Endothelial cell of umbilical vein (primary cell): ENCODE results near the gene QSOX2. TPM values are rescaled to one million over a fixed set of nuclear protein-coding genes. Genes with fewer than 3 reads are reported as not detected.

Experiments used
- BruUV-seq: library from RNA; stranded (reverse); fragments of 400-500 nt; replicated peaks from 2 replicates; lab custom pipeline; 2021; lab: Mats Ljungman, UMichigan
- CTCF ChIA-PET: fragments of 300-600, 350-600 bp; sonication (Branson Sonifier 250); formaldehyde crosslinking; loops from one replicate; lab custom pipeline; 2021; ENCODE audit warnings: antibody characterized with exemption, inconsistent platforms; lab: Charles Lee
- POLR2A ChIA-PET: fragments of 300-600, 350-600 bp; sonication (Branson Sonifier 250); formaldehyde crosslinking; loops from one replicate; lab custom pipeline; 2021; ENCODE audit warnings: antibody characterized with exemption, inconsistent platforms; lab: Charles Lee
- DNase-seq: peaks from one replicate; pipeline ENCODE4 v3.0.0-alpha.2; 2011; ENCODE audit warnings: low read depth, low spot score
- FAIRE-seq: peaks from 2 replicates; lab custom pipeline; 2011; peaks lifted over from hg19 to GRCh38; lab: Jason Lieb, UNC
- H2AFZ ChIP-seq: 2 replicates; pipeline ENCODE4 v1.6.0; 2012; ENCODE audit warnings: low read depth, low read length, control low read depth, inconsistent platforms
- H3K27ac ChIP-seq: 2 replicates; pipeline ENCODE4 v1.5.1; 2011; ENCODE audit warnings: low read depth, mild to moderate bottlenecking, control low read depth, low read length, moderate library complexity; ENCODE audit not compliant: insufficient read depth
- H3K27me3 ChIP-seq, 2 experiments: 2 replicates each; pipeline versions ENCODE4 v1.6.0 to v1.6.1; 2011; ENCODE audit warnings: low read length in 2 of 2, mixed read lengths in 1 of 2; ENCODE audit not compliant: control insufficient read depth in 2 of 2, insufficient read depth in 2 of 2
- H3K36me3 ChIP-seq, 2 experiments: 2 replicates in 1 of 2; 3 replicates in 1 of 2; pipeline ENCODE4 v1.5.1; 2011; ENCODE audit warnings: low read length in 2 of 2, mild to moderate bottlenecking in 1 of 2, moderate library complexity in 1 of 2; ENCODE audit not compliant: control insufficient read depth in 2 of 2, insufficient read depth in 2 of 2; ENCODE audit errors: extremely low read depth in 1 of 2
- H3K4me1 ChIP-seq: 3 replicates; pipeline ENCODE4 v1.5.1; 2011; ENCODE audit warnings: mild to moderate bottlenecking, low read length; ENCODE audit not compliant: control insufficient read depth, insufficient read depth; ENCODE audit errors: extremely low read depth
- H3K4me2 ChIP-seq: 2 replicates; pipeline ENCODE4 v1.6.1; 2011; ENCODE audit warnings: low read length, control low read depth, mixed read lengths; ENCODE audit not compliant: insufficient read depth
- H3K4me3 ChIP-seq, 3 experiments: fragments of 200-600 bp in 1 of 3; sonication (generic), shearing (Covaris generic) in 1 of 3; replicated peaks in 1 of 3; 2 replicates each; pipeline ENCODE4 v1.5.1; 2011 to 2016; ENCODE audit warnings: control low read depth in 3 of 3, low read length in 3 of 3, mild to moderate bottlenecking in 2 of 3, inconsistent platforms in 1 of 3, low read depth in 1 of 3, moderate library complexity in 1 of 3; ENCODE audit not compliant: insufficient read depth in 1 of 3
- H3K79me2 ChIP-seq: 2 replicates; pipeline ENCODE4 v1.6.0; 2012; ENCODE audit warnings: low read length, inconsistent platforms; ENCODE audit not compliant: control insufficient read depth, insufficient read depth
- H3K9ac ChIP-seq: replicated peaks from 2 replicates; pipeline ENCODE3; 2011; ENCODE audit warnings: low read length, control low read depth; ENCODE audit not compliant: insufficient read depth; ENCODE audit errors: extremely low read depth
- H3K9me1 ChIP-seq: replicated peaks from 3 replicates; pipeline ENCODE4 v1.6.0; 2011; ENCODE audit warnings: mild to moderate bottlenecking, low read length; ENCODE audit not compliant: control insufficient read depth, insufficient read depth; ENCODE audit errors: extremely low read depth
- H3K9me3 ChIP-seq: replicated peaks from 2 replicates; pipeline ENCODE4 v1.5.1; 2012; ENCODE audit warnings: low read length, inconsistent platforms; ENCODE audit not compliant: control insufficient read depth, insufficient read depth
- H4K20me1 ChIP-seq: replicated peaks from 2 replicates; pipeline ENCODE3; 2011; ENCODE audit warnings: mild to moderate bottlenecking, low read length; ENCODE audit not compliant: control insufficient read depth, insufficient read depth; ENCODE audit errors: extremely low read depth
- EZH2 ChIP-seq: IDR thresholded peaks from 2 replicates; pipeline ENCODE4 v1.6.1; 2012; ENCODE audit warnings: borderline replicate concordance, low read depth, mild to moderate bottlenecking, moderate library complexity, low read length, inconsistent platforms; ENCODE audit not compliant: severe bottlenecking
- FOS ChIP-seq: IDR thresholded peaks from 2 replicates; pipeline ENCODE4 v1.6.1; 2011; ENCODE audit warnings: mild to moderate bottlenecking, low read length, moderate library complexity, borderline replicate concordance; ENCODE audit not compliant: insufficient read depth
- GATA2 ChIP-seq: IDR thresholded peaks from 2 replicates; pipeline ENCODE4 v1.7.0; 2011; ENCODE audit warnings: low read depth, mild to moderate bottlenecking, moderate library complexity, mixed read lengths, low read length; ENCODE audit not compliant: insufficient read length, insufficient read depth
- JUN ChIP-seq: IDR thresholded peaks from 2 replicates; pipeline ENCODE4 v1.6.1; 2011; ENCODE audit warnings: borderline replicate concordance, low read depth; ENCODE audit not compliant: insufficient read length, insufficient read depth
- MYC ChIP-seq: IDR thresholded peaks from one replicate; pipeline ENCODE4 v1.6.1; 2011; ENCODE audit warnings: mild to moderate bottlenecking, low read depth, low read length
- POLR2A ChIP-seq: IDR thresholded peaks from 2 replicates; pipeline ENCODE4 v1.6.1; 2012; ENCODE audit warnings: low read depth, mild to moderate bottlenecking, control low read depth, low read length
- POLR2AphosphoS5 ChIP-seq: IDR thresholded peaks from 2 replicates; pipeline ENCODE4 v1.6.1; 2012; ENCODE audit warnings: low read depth, mild to moderate bottlenecking, control low read depth, low read length, moderate library complexity; ENCODE audit not compliant: insufficient read depth
- dilution Hi-C: fragments of 300-500 bp; cut with MboI; formaldehyde crosslinking; loops from one replicate; pipeline ENCODE4 v1.15.0; 2019; ENCODE audit warnings: low sequenced_read_pairs; ENCODE audit not compliant: extremely low pct_ligation_motif_present
- intact Hi-C: fragments of 100-400 bp; cut with micrococcal nuclease; formaldehyde crosslinking; loops from one replicate; pipeline ENCODE4 v1.10.0; 2022
- polyA plus RNA-seq, 4 experiments: library from polyadenylated mRNA; depleted of rRNA in 3 of 4; stranded (reverse) in 3 of 4; unstranded in 1 of 4; fragments of >200 nt; gene quantifications; 2 replicates each; pipeline versions ENCODE4 v1.2.1 to v1.2.3, GENCODE V29; 2011 to 2012; ENCODE audit warnings: missing spikeins in 1 of 4
- total RNA-seq: library from RNA; stranded (reverse); gene quantifications from 2 replicates; pipeline ENCODE4 v1.2.3, GENCODE V29; 2021
- TF ChIP-seq, protein P1 (sequence below), 2 donors: IDR thresholded peaks; 1 replicate in 1 of 2; 2 replicates in 1 of 2; pipeline ENCODE4 v1.5.1; 2011; ENCODE audit warnings: low read length in 2 of 2, mild to moderate bottlenecking in 2 of 2, moderate library complexity in 2 of 2, control low read depth in 1 of 2, inconsistent platforms in 1 of 2, low read depth in 1 of 2; ENCODE audit not compliant: insufficient read depth in 1 of 2; ENCODE audit errors: extremely low read depth in 1 of 2
- TF ChIP-seq, protein P2 (sequence below): IDR thresholded peaks from 2 replicates; pipeline ENCODE4 v1.6.1; 2011; ENCODE audit not compliant: insufficient read depth, insufficient read length

QSOX2 gene
- total and polyA plus RNA-seq, 2 donors (not counting 3 experiments of a cell fraction or from before 2014, with no cell fraction given), result 16.4 to 23.4 TPM

DNA sequence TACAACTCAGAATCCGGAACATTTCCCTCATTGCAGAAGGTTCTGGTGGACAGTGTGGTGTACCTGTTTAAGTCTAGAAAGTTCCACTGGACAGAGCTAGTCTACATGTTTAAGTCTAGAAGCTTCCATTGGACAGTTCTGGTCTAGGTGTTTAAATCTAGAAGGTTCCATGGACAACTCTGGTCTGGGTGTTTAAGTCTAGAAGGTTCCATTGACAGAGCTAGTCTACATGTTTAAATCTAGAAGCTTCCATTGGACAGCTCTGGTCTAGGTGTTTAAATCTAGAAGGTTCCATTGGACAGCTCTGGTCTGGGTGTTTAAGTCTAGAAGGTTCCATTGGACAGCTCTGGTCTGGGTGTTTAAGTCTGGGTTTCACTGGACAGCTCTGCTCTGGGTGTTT is 33.3 kb upstream of the QSOX2 start:
- Histone ChIP-seq H3K9me1 (no peaks in the 10 kb centered on the region), H3K4me3 (no peak overlapping the region), H3K27ac (no peak overlapping the region), H3K4me1 (no peaks in the 10 kb centered on the region), H3K9ac (no peak overlapping the region), H2AFZ (no peak overlapping the region), H3K9me3 (no peaks in the 10 kb centered on the region), H4K20me1 (no peaks in the 10 kb centered on the region), H3K79me2 (no peaks in the 10 kb centered on the region), H3K36me3 (no peaks in the 10 kb centered on the region), H3K27me3 (peaks cover 0 to 2% of the 10 kb centered on the region in 2 experiments), H3K4me2 (no peak overlapping the region)
- BruUV-seq, result no TSS peak
- ChIA-PET CTCF (interaction anchor here (0.6 to 1.2 kb wide), 5 partner anchors 9 to 150 kb away, joined by 3 to 4 read pairs (median 3); no protein-coding TSS in a partner anchor), POLR2A (no interaction called here)
- dilution Hi-C loops (no loop called here), intact Hi-C loops (no loop called here)
- FAIRE-seq, result no peak
- no peak for DNase-seq
- TF ChIP-seq, protein P1, sequence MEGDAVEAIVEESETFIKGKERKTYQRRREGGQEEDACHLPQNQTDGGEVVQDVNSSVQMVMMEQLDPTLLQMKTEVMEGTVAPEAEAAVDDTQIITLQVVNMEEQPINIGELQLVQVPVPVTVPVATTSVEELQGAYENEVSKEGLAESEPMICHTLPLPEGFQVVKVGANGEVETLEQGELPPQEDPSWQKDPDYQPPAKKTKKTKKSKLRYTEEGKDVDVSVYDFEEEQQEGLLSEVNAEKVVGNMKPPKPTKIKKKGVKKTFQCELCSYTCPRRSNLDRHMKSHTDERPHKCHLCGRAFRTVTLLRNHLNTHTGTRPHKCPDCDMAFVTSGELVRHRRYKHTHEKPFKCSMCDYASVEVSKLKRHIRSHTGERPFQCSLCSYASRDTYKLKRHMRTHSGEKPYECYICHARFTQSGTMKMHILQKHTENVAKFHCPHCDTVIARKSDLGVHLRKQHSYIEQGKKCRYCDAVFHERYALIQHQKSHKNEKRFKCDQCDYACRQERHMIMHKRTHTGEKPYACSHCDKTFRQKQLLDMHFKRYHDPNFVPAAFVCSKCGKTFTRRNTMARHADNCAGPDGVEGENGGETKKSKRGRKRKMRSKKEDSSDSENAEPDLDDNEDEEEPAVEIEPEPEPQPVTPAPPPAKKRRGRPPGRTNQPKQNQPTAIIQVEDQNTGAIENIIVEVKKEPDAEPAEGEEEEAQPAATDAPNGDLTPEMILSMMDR (IDR thresholded peaks at IDR 0.05; ENCODE audit: extremely low read depth in 1 of 2, insufficient read depth in 1 of 2, low read depth in 1 of 2, low read length in 2 of 2), result no peak
- TF ChIP-seq MYC (no peak), EZH2 (no peak), POLR2A (no peak), GATA2 (no peak), POLR2AphosphoS5 (no peak), JUN (no peak), FOS (no peak)
- TF ChIP-seq, protein P2, sequence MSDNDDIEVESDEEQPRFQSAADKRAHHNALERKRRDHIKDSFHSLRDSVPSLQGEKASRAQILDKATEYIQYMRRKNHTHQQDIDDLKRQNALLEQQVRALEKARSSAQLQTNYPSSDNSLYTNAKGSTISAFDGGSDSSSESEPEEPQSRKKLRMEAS, result no peak
